ENCODE data around the gene PMS1.
"Not testable (repeated sequence)": the region's sequence is repeated elsewhere in the genome, so short reads cannot be mapped to it uniquely, and the experiment has no call there.

PMS1 gene

DNA sequence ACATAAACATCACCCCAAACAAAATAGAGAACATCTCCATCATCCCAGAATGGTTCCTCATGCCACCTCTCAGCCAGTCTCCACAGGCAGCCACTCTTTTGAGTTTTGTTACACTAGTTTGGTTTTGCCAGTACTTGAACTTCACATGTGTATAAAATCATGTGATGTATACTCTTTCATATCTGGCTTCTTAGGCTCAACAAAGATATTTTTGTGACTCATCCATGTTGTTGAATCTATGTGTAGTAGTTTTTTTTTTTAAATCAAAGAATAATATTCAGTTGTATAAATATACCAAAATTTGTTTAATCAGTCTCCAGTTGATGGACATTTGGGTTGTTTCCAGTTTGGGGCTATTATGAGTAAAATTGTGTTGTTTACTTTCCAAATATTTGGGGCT lies 75.9 kb downstream of the PMS1 start:
- DNase-seq (ENCODE audit: low read depth in 2 of 3, low spot score in 1 of 3), result no peak

DNA sequence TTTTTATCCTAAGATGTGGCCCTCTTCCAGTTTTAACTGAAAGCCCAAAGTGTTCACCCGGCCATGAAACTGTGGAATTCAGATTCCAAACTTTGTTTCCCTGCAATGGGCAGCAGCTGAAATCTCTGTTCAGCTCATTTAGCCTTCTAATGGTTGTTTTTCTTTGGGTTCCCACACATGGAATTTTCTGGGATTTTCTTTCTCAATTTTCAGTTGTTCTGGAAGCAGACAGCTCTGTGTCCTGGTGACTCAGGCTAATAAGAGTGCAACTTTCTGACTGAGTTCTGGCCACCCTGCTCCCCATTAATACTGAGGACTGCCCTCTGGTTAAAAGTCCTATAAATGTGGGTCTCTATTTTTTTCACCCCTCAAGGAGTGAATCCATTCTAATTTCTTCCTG lies 78.5 kb downstream of the PMS1 start:
- no peak for DNase-seq (ENCODE audit: low read depth in 2 of 3, low spot score in 1 of 3)

DNA sequence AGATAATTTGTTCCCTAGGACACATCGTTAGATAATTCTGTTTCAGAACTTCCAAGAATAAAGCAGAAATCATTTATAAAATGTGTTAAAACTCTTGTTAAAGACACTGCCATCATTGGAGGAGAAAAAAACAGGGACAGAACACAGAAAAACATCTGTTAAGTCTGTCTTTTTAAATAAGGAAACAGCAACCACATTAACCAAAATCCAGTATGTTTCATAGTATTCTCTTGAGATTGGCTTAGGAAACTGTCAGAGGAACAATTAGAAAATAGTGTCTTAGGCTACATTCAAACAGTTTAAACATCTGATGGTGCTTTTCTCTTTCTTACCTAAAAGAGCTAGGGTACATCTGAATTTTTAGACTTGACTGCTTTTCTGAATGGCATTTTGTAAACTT lies 81.6 kb downstream of the PMS1 start:
- no peak for DNase-seq (ENCODE audit: low read depth in 2 of 3, low spot score in 1 of 3)

DNA sequence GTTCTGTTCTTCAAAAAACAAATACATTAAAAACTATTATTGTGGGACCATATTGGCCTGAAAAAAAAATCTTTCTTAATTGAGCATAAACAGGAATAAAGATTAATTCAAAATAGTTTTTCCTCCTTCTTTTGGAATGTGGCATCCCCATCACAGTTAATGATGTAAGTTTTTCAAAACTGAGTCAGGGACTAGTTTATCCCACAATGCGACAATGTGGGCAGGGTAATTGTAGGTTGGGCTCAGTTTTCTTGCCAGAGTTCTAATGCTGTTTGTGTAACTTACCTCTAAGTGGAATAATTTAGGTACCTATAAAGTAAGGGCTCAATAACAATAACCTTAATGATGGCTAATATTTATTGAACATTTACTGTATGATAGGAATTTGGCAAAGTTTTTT lies 82.0 kb downstream of the PMS1 start:
- DNase-seq (ENCODE audit: low read depth in 2 of 3, low spot score in 1 of 3), result no peak

DNA sequence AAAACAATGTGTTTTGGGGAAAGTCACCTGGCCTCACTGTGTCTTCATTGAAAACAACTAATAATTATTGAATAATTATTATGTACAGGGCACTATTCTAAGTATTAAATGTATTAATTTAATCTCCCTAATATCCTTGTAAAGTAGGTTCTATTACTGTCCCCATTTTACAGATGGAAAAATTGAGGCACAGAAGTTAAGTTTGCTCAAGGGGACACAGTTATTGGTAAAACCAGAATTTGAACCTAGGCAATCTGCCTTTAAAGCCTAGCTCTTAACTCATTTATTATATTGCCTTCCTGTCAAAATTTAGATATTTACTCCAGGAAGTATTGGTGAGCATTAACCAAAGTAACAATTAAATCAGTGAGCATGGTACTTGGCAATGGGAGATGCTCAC lies 84.6 kb downstream of the PMS1 start:
- no peak for DNase-seq (ENCODE audit: low read depth in 2 of 3, low spot score in 1 of 3)

DNA sequence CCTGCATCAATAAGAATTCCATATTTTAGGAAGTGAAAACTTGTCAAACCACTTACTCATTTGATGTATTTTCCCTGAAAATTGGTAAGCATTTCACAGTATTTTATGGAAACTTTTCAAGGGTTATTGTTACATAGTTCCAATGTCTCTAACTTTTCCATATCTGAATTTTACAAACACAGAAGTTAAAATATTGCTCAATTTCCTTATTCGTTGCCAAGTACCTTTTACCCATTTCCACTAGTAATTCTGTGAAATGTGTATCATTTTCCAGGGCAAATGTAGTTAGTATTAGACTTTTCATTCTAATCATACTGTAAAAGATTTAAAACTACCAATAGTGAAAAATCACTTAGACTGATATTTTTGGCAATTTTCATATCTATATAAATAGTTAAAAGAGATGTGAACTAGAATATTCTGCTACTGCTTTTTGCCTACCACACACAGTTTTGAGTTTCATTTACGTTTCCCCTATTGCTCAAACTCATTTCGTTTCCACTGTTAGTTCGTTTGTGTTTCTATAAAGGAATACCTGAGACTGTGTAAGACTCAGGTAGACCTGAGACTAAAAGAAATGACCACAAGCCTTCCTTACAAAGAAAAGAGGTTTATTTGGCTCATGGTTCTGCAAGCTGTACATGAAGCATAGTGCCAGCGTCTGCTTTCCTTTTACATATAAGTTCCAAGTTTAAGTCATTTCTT lies 86.3 kb downstream of the PMS1 start:
- no peak for DNase-seq (ENCODE audit: low read depth in 2 of 3, low spot score in 1 of 3)

DNA sequence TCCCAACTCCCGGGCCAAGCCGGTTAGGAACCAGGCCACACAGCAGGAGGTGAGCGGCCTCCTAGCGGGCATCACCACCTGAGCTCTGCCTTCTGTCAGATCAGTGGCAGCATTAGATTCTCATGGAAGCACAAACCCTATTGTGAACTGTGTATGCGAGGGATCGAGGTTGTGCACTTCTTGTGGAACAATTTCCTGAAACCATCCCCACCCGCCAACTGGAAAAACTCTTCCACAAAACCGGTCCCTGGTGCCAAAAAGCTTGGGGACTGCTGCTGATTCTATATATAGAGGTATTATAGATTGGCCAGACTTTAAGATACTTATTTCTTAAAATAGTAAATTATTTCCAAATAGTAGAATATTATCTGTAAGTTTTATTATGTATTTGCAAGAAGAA lies 89.4 kb downstream of the PMS1 start:
- no peak for DNase-seq (ENCODE audit: low read depth in 2 of 3, low spot score in 1 of 3)

DNA sequence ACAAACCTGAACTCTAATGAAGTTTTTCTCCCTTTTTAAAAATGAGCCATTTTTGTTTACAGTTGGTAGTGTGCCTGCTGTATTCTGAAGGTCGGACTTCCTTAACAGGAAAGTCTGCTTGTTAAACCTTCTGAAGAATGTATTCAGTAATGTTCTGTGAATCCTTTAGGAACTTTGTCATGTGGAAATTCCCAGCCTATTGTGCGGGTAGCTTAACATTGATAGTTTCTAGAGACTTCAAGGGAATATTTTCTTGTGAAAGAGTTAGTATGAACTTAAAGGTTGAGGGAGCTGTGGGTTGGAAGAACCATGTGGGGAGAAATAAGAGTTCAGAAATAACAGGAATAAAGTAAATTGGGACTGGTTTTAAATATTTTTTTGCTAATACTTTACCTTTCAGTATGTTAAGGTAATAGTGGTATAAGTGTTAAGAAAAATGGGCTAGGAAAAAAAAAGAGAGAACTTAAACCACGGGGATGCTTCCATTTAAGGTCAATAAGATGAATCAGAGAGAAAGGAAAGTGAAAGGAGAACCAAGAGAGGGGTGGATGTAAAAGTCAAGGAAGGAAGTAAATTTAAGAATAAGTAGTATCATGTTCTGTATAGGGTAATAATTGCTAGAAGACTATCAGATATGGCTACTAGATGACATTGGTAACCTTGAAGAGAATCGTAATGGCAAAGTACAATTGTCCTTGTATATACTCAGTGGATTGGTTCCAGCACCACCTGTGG lies 90.5 kb downstream of the PMS1 start:
- no peak for DNase-seq (ENCODE audit: low read depth in 2 of 3, low spot score in 1 of 3)

DNA sequence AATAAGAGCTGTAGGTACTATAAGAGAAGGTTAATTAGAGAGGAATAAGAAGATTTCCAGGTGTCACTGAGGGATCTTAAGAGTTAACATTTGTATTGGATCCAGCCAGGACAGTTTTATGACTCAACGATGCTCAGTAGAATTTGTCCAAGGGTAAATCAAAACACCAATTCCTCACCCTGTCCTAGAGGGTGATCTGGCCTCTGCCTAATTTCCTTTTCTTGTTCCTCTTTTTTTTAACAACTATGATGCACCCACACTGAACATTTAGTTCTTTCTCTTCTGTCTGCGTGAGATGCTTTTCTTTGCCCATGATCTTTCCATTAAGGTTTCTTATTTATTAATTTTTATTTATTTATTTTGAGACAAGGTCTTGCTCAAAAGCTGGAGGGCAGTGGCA lies 92.0 kb downstream of the PMS1 start:
- no peak for DNase-seq (ENCODE audit: low read depth in 2 of 3, low spot score in 1 of 3)

DNA sequence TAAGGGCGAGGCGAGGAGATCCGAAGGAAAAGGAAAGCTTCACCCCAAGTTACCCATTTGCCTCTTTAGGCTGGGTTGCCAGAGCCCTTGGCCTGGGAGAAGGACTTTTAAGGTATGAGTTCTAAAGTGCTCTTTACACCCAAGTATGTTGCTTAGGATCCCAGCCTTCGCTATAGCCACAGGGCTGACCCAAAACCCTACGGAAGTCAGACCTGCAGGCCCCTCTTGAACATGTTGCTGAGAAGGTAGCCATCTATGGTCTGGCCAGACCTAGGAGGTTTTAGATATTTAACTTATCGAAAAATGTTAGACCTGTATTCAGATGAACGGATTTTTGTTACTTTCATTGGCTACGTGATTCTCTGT lies 95.4 kb downstream of the PMS1 start:
- no peak for DNase-seq (ENCODE audit: low read depth in 2 of 3, low spot score in 1 of 3)

DNA sequence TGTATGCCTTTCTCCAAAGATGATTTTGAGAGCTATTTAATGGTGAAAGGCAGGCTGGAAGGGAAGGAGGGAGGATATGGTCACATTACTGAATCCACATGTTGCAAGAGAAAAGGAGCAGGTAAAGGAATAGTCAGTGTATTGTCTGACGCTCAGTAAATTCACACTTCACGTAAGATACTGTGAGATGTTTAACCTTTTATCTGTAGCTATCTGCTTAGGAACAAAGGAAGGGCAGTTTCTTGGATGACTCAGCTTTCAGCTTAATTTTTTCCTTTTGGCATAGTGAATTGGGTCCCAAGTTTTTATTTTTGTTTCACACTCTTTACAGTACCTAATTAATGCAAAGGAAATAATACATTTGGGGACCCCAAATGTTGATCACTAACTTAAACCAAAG lies 96.2 kb downstream of the PMS1 start:
- DNase-seq (ENCODE audit: low read depth in 2 of 3, low spot score in 1 of 3), result no peak

DNA sequence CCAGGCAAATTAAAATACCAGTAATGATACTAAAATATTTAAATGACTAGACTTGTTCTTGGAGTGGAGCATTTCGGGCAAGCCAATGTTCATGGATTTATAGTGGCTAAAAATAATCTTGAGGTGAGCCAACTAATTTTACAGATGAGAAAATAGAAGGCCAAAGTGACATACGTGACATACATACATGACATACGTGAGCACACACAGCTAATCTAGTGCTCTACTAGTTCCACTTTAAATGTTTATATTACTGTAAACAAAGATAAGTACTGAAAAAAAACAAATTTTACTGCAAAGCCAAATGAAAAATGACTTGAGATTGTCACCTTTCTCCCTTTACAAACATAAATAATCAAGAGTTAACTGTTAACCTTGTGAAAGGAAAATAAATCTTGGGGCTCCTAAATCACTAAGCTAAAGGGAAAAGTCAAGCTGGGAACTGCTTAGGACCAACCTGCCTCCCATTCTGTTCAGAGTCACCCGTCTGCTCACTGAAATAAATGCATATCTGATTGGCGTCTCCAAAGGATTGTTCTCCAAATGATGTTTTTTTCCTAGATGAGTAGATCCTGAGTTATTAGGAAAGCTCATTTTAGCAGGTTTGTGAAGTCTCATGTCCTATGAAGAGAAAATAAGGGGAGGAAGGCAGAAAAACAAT lies 96.7 kb downstream of the PMS1 start:
- DNase-seq (ENCODE audit: low read depth in 2 of 3, low spot score in 1 of 3), result no peak

DNA sequence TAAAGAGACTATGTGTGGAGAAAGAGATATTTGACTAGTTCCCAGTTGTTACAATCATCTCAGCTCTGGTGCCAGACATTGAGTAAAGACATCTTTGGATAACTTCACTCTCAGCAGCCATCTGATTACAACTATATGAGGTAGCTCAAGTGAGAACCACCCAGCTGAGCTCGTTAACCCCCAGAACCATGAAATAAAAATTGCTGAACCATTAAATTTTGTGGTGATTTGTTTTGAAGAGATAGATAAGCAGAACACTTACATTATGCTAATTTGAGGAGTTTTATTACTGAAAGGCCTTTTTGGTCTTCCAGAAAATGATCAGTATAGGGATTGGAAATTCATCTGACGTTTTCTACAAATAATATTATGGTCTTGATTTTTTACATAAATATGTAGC lies 101.1 kb downstream of the PMS1 start:
- DNase-seq (ENCODE audit: low read depth in 2 of 3, low spot score in 1 of 3), result no peak

DNA sequence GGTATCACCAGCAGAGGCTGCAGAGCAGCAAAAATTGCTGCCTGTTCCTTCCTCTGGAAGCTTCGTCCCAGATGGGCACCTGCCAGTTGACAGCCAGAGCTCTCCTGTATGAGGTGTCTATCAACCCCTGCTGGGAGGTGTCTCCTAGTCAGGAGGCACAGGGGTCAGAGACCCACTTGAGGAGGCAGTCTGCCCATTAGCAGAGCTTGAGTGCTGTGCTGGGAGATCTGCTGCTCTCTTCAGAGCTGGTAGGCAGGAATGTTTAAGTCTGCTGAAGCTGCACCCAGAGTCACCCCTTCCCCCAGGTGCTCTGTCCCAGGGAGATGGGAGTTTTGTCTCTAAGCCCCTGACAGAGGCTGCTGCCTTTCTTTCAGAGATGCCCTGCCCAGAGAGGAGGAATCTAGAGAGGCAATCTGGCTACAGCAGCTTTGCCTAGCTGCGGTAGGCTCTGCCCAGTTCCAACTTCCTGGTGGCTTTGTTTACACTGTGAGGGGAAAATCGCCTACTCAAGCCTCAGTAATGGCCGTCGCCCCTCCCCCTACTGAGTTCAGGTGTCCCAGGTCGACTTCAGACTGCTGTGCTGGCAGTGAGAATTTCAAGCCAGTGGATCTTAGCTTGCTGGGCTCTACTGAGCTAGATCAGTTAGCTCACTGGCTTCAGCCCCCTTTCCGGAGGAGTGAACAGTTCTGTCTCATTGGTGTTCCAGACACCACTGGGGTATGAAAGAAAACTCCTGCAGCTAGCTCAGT lies 108.5 kb downstream of the PMS1 start:
- not testable (repeated sequence) for DNase-seq (ENCODE audit: low read depth in 2 of 3, low spot score in 1 of 3)

DNA sequence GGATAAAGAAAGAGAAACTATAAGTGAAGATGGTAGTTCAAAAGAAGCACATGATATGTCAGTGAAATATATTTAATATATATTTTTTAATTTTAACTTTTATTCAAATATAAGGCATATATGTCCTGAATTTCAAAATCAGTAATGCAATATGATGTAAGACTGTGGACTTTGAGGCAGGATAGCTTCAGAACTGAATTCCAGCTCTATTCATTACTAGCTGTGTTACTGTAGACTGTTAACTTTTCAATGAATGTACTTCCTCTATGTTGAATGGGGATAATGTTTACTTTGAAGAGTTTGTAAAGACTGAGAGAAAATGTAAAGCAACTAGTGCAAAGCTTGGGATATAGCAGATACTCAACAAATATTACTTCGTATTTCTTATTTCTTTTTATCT lies 112.6 kb downstream of the PMS1 start:
- no peak for DNase-seq (ENCODE audit: low read depth in 2 of 3, low spot score in 1 of 3)

DNA sequence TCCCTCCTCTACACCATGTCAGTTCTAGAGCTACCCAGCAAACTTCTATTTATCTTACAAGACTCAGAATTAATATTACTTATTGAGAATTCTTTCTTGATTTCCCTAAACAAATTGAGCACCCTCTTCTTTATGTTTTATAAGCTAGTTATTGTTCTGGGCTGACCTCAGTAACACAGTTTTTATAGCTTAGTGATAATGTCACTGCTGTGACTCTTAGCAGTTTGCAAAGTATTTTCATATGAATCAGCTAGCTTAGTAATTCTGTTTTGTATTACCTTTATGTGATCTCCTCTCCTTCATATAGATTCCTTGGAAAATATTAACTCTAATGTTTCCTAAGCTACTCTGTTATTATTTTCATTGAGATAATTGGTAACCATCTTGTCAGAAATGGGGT lies 114.9 kb downstream of the PMS1 start:
- DNase-seq (ENCODE audit: low read depth in 2 of 3, low spot score in 1 of 3), result no peak

DNA sequence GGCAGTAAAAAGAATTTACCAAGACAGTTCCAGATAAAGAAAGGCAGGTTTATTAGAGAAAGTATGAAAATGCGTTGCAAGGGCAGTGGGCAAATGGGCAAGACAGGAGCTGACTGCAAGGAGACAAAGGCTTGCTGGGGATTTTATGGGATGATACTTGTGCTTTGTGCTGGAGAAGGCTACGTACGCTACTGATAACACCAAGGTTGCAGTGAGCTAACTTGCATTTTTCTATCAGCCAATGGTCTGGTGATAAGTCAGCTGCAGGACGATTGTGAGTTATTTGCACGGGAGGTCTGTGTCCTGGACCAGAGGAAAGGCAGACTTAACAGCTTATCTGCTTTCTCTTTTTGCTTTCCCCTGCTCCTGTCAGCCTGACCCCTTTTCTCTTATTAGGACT lies 116.5 kb downstream of the PMS1 start:
- DNase-seq (ENCODE audit: low read depth in 2 of 3, low spot score in 1 of 3), result no peak

DNA sequence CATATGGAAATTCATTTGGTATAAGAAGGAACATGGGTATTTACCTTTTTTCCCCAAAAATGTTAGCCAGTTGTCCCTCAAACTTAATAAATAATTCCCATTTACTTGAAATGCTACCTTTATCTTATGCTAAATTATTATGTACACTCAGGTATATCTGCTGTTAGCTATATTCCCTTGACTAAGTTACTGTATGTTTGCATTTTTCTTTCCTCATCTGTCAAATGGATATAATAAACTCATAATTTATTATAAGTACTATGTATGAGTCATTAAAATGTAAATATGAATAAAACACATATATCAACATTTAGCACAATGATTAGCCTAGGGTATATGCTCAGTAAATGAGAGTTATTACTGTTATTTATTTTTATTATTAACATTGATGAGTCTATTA lies 117.4 kb downstream of the PMS1 start:
- no peak for DNase-seq (ENCODE audit: low read depth in 2 of 3, low spot score in 1 of 3)

DNA sequence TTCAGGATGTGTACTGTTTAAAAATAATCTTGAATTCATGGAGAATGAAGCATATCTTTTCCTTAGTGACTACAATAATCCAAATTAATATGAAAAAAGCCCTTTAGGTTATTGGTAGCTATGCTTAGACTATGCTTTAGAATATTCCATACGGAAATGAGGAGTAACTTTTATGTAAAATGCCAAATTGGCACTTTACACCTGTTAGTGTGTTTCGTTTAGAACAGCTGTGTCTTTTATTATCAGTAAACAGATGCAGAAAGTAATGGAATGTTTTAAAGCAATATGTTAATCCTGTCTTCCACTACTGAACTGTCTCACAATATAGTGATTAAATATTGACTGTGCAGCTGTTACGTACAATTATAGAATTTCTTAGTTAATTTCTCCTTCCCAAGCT lies 129.6 kb downstream of the PMS1 start:
- DNase-seq (ENCODE audit: low read depth in 2 of 3, low spot score in 1 of 3), result no peak

DNA sequence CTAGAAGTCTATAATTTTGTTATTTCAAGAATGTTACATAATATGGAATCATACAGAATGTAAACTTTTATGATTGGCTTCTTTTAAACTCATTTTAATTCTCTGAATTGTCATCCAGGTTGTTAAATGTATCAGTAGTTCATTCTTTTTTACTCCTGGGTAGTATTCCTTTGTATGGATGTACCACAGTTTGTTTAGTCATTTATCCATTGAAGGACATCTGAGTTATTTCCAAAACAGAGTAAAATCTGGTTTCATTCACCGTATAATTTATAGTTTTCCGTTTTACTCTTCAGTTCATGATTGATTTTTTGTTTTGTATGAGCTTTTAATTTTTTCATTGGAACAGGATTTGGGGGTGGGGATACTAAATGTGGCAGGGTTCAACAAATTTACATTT lies 132.4 kb downstream of the PMS1 start:
- no peak for DNase-seq (ENCODE audit: low read depth in 2 of 3, low spot score in 1 of 3)

All from stimulated activated CD4-positive, alpha-beta T cell treated with anti-CD3 and anti-CD28 coated beads, Interleukin-12 subunit alpha, Interleukin-12 subunit beta, amount 100 ng/mL, for 48 hours (primary cell).